HS-5 (cell line): Measurements from ENCODE around the gene NT5DC2.
A peak's percentile ranks its signal among the peaks of the same experiment; 100 is the strongest.
"Not testable (repeated sequence)": the region's sequence is repeated elsewhere in the genome, so short reads cannot be mapped to it uniquely, and the experiment has no call there.

Source experiments
- DNase-seq: peaks from one replicate; pipeline ENCODE4 v3.0.0-alpha.2; 2012; ENCODE audit warnings: low read depth

NT5DC2 gene

DNA sequence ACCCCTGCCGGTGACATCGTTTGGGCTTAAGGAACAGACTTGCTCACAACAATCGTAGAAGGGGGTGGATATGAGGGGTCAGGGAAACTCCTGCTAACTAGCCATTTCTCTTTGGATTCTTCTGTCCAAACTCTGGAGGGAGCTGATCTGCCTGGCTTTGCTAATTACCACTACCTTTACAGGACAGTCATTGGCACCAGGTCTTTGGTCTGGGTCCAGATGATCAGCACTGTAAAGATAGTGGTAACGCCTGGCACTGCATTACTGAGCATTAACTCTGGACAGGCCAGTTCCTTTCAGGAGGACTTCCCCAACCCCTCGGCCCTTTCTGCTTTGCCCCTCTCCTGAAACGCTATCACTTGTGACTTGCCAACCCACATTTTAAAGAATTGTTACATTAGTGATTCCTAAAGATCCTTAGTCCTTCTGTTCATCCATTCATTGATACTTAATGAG is 3.5 kb upstream of the NT5DC2 start:
- no peak for DNase-seq

GRCh38 chr3:52536369-52537164 is 2.9 kb upstream of the NT5DC2 start, which contains the start of gene UQCC5:
UQCC5 (plus strand) TSS chr3:52536605; CDS start chr3:52536756, 151 bp downstream.
- DNase-seq, result peak; percentile 86

GRCh38 chr3:52536112-52536368 is 2.4 kb upstream of the NT5DC2 start:
- DNase-seq, result no peak

- DNase-seq, result no peak
Observed at GRCh38 chr3:52535411-52536111, 1.9 kb upstream of the NT5DC2 start.

GRCh38 chr3:52534281-52535183 is 875 bp upstream of the NT5DC2 start:
- no peak for DNase-seq

DNA sequence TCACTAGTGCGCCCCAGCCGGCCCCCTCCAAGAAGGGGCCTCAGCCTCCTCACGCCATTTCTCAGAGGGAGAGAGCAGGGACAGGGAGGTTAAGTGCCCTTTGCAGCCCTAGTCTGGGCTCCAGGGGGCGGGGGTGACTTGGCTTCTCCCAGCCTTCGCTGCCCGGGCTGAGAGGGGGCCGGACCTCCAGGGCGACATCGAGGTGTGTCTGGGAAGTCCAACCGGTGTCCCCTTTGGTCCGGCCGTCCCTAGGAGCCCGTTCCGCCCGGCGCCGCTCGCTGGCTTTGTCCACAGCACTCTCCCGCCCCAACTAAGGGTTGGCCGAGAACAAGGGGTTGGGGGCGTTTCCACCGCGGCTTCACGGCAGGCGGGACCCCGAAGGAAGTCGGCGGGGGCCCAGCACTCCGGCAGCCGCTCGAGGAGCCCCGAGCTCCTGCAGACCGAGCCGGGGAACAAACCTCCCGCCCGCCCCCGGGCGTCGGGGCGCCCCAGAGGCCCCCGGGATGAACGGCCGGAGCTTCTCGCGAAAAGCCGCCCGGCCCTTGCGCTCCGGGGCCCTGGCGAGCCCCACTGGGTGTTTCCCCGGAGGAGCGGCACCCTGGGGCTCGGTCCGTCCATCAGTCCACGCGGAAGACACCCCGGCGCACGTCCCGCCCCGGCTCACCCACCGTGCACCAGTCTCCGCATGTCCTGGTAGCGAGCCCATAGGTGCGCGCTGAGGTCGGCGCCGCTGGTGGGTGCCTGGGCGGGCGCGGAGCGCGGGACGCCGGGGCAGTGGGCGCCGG is 627 bp downstream of the NT5DC2 start:
- DNase-seq, result no peak

- no peak for DNase-seq
Observed at GRCh38 chr3:52532517-52532837, 1.2 kb downstream of the NT5DC2 start.

- no peak for DNase-seq
Observed at GRCh38 chr3:52531860-52532516, 1.7 kb downstream of the NT5DC2 start.

DNA sequence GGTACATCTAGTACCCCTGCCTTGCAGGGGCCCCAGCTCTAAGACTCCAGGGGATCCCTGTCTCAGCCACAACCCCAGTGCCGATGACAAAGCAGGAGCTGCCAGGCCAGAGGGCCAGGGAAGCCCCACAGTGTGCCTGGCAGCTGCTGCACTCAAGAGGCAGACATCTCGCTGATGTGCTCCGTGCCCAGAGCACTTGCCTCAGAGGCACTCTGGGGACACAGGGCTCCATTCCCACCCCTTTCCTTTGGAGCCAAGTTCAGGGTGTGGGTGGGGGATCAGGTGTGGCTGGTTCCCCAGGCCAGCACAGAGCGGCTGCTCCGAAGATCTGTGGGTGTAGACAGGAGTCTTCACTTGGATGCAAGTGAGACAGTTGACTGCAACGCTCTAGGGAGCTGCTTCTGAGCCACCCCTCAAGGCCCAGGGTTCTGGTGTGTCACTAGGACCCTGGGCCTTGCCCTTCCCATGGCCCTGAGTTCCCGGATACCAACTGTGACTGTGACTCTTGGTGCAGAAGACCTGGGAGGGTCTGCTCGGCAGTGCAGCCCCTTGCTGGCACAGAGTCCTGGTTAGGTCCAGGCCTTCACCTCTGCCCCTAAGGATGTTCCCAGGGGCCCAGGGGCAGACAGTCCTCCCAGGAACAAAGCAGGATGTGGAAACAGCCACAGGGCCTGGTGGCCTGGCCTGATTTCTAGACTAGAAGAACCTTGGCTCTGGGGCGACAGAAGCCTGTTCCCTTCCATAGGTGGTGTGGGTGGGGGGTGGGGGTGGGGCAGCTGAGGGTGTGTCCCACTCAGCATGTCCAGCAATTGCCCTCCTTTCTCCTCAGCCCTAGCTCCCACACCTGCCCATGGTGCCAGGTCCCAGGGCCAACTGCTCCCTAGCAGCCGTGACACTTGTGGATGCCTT is 2.5 kb downstream of the NT5DC2 start:
- DNase-seq, result no peak

GRCh38 chr3:52529376-52530333 is 4.0 kb downstream of the NT5DC2 start:
- DNase-seq, result no peak

- no peak for DNase-seq
Observed at GRCh38 chr3:52528586-52529375, 4.9 kb downstream of the NT5DC2 start.

DNA sequence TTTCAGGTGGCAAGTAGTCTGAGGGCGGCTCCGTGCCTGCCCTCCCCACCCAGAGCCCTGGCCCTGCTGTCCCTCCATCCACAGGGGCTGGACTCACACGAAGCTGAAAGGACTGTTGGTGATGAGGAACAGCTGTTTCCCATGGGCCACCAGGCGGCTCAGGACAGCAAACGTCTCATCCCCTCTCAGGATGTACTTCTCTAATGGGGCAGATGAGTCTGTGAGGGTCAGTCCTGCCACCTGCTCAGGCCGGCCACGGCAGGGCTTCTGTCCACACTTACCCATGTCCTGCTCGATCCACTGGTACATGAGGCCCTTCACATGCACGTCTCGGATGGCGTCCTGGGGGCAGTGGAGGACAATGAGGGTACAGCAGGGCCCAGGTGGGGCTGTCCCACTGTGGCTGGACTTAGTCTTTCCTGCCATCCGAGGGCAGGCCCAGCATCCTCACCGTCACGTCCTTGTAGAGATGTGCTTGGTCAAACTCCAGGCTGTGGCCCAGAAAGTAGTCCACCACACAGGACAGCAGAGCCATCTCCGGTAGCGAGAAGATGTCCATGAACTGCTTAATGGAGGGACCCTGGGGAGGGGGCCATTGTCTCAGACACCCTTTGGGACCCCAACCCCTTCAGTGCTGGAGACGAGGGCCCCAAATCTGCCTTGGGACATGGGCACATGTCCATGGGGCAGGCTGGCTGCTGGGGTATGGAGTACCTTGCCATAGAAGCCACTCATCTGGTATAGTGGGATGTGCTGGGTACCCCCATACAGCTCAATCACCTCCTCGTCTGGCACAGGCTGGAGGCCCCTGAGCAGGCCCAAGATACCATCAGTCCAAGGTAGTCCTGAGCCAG is 5.7 kb downstream of the NT5DC2 start:
- DNase-seq, result no peak

- no peak for DNase-seq
Observed at GRCh38 chr3:52527039-52527731, 6.5 kb downstream of the NT5DC2 start.

GRCh38 chr3:52526671-52527038 is 7.0 kb downstream of the NT5DC2 start:
- DNase-seq, result not testable (repeated sequence)

DNA sequence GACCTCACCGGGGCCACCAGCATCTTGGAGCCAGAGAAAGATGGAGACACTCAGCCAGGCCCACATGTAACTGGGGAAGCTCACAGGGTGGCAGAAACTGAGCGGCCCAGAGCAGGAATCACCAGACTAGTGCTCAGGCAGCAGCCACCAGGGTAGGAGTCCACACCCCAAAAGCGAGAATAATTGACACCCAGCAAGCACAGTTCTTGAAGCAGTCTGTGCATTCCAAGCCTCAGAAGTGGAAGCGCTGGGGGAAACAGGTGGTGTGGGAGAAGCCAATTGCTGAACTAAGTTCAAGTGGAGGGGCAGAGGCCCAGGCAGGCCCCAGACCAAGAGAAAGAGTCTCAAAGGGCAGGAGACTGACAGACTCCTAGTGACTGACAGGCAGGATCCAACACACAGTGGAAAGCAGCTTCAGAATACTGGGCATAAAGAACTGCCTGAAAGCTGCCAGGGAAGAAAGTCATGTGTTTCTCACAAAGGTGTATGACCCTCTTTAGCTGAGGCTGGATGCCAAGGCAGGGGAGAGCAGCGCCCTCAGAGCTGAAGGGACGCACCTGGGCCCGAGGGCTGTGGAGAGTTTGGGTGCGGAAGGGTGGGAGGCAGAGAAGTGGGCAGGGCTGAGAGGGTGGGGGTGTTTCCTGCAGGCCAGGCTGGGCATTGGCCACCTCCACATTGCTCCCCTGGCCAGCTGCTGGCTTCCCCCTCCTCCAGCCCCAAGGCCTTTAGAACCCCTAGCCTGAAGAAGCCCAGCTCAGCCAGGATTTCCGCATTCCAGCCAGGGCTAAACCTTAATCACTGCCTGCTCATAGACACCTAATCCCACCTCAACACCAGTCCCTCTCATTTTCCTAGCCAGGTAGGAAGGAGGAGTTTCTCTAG is 7.7 kb downstream of the NT5DC2 start:
- no peak for DNase-seq
